GM21576 (cell line): ENCODE results near the gene HAGHL.

Source experiments
- ATAC-seq: cut with Tn5 transposase; IDR thresholded peaks from one replicate; pipeline ENCODE4 v1.9.1; 2021; ENCODE audit warnings: mild to moderate bottlenecking, moderate library complexity; ENCODE audit not compliant: unreplicated experiment

Gene HAGHL, protein sequence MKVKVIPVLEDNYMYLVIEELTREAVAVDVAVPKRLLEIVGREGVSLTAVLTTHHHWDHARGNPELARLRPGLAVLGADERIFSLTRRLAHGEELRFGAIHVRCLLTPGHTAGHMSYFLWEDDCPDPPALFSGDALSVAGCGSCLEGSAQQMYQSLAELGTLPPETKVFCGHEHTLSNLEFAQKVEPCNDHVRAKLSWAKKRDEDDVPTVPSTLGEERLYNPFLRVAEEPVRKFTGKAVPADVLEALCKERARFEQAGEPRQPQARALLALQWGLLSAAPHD

DNA sequence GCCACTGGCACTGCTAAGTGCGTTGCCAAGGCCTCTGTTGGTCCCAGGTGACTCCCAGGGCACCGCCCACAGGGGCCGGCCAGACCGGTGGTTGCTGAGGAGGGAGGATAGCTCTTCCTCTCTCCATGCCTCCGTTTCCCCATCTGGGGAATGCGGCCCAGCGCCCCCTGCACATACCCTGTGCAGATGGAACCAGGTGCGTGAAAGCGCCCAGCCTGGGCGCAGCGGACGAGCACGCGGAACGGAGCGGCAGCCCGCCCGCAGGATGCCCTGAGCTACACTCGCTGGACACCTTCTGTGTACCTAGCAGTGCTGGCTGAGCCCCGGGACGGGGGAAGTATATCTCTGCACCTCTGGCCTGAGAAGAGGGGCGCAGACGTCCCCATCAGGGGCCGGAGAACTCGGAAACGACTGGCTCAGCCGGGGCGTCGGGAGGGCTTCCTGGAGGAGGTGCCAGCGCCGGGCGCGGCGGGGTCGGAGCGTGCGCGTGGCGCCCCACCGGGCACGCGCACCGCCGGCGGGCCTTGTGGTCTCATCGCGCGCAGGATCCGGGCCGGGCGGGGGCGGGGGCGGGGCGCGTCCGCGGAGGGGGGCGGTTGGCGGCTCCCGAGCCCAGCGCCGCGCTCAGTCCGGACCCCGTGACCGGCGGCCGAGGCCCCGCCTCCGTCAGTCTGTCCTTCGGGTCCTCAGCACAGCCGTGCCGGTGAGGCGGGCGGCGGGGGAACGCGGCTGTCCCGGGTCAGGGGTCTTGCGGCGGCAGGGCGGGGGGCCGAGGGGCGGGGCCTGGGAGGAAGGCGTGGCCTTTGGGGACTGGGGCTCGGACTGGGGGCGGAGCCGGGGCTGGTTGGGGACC lies at the start of gene HAGHL, which contains the start of gene CCDC78:
HAGHL (plus strand) TSS at position 669 of the 853 bp plus-strand sequence. CDS start 404 bp downstream, outside the sequence.
CCDC78 (minus strand) TSS at position 6 of the 853 bp plus-strand sequence. CDS start 76 bp downstream, outside the sequence.
- no peak for ATAC-seq

DNA sequence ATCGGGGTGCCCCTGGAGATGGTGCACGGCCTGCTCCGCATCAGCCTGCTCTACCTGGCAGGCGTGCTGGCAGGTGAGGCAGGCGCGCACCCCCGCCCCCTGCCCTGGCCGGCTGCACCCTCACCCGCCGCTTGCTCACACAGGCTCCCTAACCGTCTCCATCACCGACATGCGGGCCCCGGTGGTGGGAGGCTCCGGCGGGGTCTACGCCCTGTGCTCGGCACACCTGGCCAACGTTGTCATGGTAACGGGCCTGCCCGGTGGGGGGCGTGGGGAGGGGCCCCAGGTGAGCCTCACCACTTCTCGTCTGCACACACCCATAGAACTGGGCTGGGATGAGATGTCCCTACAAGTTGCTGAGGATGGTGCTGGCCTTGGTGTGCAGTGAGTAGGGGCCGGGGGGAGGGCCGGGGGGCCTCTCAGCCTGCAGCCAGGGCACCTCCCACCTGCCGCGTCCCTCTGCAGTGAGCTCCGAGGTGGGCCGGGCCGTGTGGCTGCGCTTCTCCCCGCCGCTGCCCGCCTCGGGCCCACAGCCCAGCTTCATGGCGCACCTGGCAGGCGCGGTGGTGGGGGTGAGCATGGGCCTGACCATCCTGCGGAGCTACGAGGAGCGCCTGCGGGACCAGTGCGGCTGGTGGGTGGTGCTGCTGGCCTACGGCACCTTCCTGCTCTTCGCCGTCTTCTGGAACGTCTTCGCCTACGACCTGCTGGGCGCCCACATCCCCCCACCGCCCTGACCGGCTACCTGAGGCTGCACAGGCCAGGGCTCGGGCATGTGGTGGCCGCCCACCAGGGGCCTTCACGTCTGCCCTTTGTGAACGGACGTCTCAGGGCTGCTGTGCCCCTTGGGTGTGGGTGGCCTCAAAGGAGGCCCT lies 49.4 kb upstream of the HAGHL start:
- no peak for ATAC-seq

DNA sequence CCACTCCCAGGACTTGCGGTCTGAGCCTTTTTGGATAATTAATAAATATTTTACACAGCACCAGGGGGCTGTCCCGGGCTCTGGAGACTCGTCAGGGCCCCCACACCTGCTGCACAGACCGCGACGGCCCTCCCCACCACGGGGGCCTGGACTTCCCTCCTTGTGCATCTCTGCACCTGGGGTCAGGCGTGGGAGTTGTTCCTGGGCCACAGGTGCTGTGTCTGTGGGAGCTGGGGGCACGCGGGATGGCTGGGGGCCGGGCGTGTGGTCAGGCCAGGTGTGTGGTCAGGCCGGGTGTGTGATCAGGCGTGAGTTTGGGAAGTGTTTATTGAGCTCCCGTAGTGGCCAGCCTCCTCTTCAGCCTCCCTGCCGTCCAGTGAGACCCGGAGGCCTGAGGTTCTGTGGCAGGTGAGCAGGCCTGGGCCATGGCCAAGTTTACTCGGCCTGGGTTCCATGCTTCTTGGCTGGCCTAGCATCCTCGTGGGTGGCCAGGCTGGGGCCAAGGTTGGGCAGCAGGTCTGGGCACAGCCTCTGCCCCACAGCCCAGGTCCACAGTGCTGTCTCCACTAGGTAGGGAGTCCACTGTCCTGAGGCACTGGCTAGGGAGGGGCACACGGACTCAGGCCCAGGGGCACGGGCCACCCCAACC lies 48.6 kb upstream of the HAGHL start:
- ATAC-seq = no peak

DNA sequence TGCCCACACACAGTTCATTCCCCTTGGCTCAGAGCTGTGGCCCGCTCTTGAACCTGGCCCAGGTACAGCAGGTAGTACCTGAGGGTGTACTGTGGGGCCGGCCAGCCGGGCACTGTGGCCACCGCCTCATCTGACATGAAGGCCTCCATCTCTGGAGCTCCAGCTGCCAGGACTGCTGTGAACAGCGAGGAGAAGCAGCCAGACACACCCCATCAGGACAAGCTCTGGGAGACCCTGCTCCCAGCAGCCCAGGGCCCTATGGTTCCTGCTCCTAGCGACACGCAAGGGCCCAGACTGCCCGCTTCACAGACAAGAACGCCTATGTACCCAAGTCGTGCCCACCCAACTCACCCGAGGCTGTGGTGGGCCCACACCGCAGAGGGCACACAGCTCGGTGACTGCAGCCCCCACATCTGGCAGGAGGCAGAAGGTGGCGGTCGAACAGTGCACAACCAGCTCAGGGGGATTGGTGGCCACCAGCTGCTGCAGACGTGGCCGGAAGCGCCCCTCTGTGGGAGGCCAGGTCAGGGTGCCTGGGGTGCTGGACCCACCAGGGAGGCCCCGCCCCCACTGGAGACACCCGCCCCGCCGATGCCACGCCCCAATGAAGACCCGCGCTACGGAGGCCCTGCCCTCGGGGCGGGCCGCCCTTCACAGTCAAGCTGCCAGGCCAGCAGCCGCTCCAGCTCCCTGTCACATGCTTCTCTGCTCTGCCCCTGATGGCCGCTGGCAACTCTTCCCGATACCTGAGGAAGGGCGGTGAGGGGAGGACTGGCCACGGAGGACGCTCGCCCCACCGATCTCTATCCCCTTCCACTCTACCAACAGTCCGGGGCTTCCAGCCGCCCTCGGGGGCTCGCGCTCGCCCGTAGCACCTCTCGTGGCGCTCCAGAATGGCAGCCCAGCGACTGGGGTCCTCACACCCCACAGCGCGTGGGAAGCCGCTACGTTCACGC lies 47.8 kb upstream of the HAGHL start:
- ATAC-seq = no peak

DNA sequence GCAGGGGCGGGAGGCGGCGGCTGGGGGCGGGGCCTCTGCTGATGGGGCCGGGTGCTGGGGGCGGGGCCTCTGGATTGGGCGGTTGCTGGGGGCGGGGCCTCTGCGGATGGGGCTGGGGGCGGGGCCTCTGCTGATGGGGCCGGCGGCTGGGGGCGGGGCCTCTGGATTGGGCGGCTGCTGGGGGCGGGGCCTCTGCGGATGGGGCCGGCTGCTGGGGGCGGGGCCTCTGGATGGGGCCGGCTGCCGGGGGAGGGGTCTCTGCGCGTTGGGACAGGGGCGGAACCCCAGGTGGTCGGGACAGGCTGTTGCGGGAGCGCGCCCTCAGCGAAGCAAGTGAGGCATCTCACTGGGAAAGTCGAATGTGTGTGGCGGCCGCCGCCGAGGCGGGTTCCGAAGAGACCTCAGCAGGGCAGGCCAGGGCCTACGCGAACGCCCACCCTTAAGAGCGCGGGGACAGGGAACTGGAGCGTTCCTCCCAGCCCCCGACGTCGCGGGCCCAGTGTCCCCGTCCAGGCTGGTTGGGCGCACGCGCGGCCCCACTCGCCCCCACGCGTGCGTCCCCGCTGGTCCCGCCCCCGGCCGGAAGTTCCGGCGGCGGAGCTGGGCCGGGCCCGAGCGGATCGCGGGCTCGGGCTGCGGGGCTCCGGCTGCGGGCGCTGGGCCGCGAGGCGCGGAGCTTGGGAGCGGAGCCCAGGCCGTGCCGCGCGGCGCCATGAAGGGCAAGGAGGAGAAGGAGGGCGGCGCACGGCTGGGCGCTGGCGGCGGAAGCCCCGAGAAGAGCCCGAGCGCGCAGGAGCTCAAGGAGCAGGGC lies 46.9 kb upstream of the HAGHL start, which contains the start of gene STUB1:
STUB1 (plus strand) TSS at position 597 of the 811 bp plus-strand sequence; CDS start at position 713, 116 bp downstream.
- peak; percentile 33 for ATAC-seq

DNA sequence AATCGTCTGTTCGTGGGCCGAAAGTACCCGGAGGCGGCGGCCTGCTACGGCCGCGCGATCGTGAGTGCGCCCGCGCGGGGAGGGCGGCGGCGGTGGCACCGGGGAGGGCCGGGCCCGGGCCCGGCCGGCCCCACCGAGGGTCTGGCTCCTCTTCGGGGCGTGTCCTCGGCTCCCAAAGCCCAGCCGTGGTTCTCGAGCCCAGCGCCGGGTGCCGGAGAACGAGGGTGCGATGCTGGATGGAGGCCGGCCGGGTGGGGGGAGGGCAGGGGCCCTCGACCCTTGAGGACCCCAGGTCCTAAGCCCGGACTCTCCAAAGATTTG lies 46.3 kb upstream of the HAGHL start:
- no peak for ATAC-seq

DNA sequence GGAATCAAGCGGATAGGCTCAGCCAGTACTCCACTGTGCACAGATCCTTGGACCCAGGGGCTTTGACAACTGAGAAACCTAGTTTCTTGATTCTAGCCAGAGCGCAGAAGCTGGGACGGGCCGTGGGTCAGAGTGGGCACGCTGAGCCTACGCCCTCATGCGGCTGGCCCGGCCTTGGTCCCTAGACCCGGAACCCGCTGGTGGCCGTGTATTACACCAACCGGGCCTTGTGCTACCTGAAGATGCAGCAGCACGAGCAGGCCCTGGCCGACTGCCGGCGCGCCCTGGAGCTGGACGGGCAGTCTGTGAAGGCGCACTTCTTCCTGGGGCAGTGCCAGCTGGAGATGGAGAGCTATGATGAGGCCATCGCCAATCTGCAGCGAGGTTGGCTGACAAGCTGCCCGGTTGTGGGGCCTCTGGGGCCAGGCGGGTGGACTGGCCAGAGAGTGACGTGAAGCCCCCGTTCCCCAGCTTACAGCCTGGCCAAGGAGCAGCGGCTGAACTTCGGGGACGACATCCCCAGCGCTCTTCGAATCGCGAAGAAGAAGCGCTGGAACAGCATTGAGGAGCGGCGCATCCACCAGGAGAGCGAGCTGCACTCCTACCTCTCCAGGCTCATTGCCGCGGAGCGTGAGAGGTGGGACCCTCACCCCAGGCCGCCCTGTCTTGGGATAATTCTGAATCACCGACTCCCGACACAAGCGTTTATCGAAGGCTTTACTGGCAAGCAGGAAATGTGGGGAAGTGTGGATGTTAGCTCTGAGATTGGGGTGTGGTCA lies 45.8 kb upstream of the HAGHL start:
- no peak for ATAC-seq

DNA sequence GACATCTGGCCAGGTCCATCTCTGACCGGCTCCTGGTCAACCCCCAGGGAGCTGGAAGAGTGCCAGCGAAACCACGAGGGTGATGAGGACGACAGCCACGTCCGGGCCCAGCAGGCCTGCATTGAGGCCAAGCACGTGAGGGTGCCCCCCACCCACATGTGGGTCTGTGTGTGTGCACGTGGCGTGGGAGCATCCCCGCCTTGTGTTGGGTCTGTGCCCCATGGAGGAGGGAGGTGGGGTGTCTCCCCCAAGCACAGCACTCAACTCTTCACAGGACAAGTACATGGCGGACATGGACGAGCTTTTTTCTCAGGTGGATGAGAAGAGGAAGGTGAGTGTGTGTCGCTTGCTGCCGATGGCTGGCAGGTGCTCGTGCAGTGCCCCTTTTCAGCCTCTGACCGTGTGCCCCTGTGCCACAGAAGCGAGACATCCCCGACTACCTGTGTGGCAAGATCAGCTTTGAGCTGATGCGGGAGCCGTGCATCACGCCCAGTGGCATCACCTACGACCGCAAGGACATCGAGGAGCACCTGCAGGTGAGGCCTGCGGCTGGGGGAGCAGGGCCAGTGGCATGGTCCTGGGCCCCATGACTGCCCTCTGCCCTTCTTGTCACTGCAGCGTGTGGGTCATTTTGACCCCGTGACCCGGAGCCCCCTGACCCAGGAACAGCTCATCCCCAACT lies 45.0 kb upstream of the HAGHL start:
- ATAC-seq = no peak

DNA sequence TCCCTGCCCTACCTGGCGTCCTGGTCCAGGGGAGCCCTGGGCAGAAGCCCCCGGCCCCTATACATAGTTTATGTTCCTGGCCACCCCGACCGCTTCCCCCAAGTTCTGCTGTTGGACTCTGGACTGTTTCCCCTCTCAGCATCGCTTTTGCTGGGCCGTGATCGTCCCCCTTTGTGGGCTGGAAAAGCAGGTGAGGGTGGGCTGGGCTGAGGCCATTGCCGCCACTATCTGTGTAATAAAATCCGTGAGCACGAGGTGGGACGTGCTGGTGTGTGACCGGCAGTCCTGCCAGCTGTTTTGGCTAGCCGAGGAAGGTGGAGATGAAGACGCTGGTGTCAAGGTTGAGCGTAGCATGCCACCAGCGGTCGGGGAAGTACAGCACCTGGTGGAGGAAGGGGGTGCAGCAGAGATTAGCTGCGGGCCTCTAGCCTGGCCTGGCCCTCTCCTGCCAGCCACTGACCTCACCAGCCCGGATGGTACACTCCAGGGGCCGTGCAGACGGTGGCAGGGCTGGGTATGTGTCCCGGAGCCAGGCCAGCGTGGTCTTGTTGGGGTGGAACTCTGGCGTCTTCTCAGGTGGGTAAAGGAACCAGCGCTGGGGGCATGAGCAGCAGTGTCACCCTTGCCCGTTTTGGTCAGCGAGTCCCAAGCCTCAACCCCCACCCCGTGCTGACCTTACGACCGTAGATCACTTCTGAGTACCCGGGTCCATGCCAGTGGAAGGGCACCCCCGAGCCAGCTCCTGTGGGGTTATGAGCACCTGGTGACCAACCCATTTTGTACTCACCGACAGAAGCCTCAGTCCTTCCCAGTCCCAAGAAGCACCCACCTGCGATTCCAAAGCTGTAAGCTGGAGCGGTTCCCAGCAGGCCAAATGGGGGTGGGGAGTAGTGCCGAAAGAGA lies 44.2 kb upstream of the HAGHL start:
- ATAC-seq = no peak

DNA sequence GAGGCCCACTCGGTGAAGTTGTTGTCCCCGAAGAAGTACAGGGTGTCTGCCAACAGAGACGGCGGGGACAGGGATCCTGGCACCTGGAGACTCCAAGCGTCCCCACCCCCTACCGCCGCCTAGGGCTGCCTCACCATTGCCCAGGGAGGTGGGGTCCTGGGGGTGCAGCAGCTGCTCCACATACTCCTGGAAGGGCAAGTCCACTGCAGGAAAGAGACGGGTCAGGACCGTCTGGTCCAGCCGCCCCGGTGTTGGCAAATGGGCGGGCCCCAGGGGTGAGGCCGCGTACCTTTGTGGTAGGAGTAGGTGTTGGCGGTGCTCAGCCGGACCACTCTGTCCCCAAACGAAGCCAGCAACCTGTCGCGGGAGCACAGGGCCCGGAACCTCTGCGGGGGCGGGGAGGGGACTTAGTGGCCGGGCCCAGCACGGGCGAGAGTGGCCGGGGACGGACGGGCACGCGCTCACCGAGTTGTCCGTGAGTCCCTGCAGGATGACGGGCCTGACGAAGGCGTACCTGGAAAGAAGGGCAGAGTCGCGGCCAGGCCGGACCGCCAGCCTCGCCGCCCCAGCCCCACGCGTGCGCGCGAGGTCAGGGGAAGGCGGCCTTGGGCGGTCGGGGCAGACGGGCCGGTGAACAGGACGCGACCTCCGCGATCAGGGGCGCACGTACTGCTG lies 43.4 kb upstream of the HAGHL start:
- ATAC-seq = no peak

DNA sequence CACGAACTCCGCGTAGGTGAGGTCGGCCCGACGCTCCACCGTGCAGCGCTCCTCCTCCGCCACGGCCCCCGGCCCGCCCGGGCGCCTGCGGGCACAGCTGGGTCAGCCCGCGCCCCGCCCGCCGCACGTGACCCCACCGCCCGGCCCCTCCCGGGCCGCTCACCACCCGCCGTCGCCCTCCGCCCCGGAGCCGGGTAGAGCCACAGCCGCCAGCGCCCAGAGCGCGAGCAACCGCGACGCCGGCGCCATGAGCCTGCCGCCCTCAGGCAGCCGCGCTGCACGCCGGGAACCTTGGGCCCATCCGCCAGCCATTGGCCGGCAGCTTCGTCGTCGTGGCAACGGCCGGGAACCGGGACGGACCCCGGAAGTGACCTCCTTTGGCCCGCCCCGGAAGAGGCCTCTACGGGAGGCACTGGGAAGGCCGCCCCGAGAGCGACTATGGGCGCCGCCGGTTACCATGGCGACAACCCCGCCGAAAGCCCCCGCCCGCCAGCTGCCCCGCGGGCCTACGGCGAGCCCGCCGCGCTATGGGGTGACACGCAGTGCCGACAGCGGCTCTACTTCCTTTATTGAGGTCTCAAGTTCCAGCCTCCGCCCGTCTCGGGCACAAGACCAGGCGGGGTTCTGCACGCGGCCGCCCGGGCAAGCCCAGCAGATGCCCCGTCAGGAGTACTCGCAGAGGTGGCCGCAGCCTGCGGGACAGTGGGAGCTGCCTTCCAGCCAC lies 42.7 kb upstream of the HAGHL start, which contains the start of gene JMJD8:
JMJD8 (minus strand) TSS at position 264 of the 724 bp plus-strand sequence; CDS start at position 249, 15 bp downstream.
- peak; percentile 57 for ATAC-seq

DNA sequence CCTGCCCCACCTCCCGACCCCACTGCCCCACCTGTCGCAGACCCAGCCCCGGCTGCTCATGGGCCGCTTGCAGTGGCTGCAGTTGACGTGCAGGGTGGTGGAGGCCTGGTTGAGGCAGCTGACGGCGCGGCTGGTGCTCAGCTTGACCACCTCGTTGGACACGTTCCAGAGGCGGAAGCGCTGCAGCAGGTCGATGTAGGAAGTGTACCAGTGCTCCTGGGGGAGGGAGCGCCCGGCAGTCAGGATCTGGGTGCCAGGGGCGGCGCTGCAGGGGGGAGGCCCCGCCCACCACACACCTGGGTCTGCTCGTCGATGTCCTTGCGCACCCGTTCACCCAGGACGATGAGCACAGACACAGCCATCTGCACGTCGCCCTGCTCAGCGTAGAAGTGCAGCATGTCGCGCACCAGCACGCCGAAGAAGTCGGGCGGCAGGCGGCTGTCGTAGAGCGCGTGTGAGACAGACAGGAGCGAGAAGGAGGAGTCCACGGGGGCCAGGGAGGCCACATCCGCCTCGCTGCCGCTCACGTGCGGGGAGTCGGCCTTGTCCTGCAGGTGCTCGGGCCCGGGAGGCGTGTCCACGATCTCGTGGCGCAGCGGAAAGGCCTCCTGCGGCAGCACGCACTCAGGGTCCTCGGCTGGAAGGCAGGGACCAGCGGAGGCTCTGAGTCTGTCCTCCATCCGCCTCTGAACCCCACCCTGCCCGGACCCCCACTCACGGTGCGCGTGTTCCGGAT lies 41.8 kb upstream of the HAGHL start:
- no peak for ATAC-seq

DNA sequence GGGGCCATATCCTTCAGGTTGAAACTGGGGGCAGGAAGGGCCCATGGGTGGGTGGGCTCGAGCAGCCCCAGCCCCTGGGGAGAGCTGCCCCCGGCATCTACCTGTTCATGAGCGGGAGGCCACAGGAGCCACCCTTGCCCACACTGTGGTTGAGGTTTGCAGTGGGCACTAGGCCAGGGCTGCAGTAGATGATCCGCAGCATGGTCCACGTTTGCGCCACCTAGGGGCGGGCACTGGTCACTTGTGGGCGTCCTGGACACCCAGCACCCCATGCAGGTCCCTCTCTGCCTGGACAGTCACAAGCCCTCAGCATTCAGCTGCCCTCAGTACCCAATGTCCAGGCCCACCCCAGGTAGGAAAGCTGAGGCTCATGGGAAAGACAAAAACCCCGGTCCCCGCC lies 40.9 kb upstream of the HAGHL start:
- ATAC-seq = no peak
